NB4 (cell line): ENCODE measurements around the gene KRT15.

Source experiments
- CTCF ChIP-seq: IDR thresholded peaks from one replicate; pipeline ENCODE4 v1.5.1; 2012; ENCODE audit warnings: low read depth, low read length
- MYC ChIP-seq: IDR thresholded peaks from 2 replicates; pipeline ENCODE4 v1.6.1; 2011; ENCODE audit warnings: low read depth, low read length
- POLR2A ChIP-seq: IDR thresholded peaks from 2 replicates; pipeline ENCODE4 v1.6.1; 2011; ENCODE audit warnings: mild to moderate bottlenecking; ENCODE audit not compliant: insufficient read length; ENCODE audit errors: extremely low read depth

- no peak for TF ChIP-seq CTCF
- TF ChIP-seq POLR2A = no peak
- TF ChIP-seq MYC = no peak
Observed at GRCh38 chr17:41539979-41540701, 21.4 kb upstream of the KRT15 start.
